ENCODE measurements around the gene ALDH1B1.

The ALDH1B1 gene

DNA sequence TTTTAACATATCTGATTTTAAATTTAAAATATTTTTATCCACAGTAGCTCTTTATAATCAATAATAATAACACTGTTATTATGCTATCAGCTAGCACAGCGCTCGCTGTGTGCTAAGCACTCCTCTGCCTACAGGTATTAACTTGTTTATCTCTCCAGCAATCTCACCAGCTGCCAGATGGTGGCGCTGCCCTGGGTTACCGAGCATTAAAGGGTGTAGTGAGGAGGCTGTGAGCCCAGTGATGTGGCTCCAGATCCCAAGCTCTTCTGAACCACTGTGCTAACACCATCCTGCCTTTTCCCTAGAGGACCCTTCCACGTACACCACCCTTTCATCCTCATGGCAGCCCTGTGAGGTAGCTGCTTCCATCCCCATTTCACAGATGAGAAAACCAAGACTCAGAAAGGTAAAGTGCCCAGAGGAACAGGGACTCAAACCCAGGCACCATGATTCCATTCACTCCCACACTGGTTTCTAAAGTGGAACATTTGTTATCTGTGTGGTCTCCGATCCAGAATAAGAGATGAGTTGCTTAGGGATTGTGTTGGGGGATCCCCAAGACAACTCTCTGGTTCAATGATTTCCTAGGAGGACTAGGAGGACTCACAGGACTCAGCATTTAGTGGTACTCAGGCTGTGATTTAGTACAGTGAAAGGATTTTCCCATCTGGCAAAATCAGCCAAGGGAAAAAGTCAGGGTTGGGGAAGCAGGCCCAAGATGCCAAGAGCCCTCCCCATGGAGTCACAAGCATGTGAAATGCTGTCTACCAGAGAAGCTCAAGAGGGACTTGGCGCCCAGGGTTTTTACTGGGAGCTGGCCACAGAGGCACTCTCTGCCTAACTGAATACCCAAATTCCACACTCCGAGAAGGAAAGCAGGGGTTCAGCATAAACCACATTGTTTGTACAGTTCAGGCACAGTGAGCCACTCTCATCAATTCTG lies 24.8 kb downstream of the ALDH1B1 start:
- no peak for DNase-seq

DNA sequence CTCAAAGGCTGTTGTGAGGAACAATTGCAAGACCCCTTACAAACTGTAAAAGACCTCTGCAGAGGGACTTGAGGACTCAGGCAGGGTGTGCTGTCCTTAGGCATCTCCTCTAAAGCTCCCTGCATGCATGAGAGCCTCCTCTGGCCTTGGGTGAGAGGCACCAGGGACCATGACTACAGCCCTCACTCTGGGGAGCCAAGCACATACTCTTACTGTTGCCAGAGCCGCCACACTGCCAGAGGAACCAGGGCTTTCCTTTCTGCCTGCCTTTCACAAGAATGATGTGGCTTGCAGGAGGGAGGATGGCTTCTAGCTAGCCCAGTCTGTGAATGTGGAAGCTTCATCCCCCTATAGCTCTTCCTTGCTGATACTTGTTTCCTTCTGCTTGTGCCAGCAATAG lies 25.9 kb downstream of the ALDH1B1 start:
- no peak for DNase-seq

DNA sequence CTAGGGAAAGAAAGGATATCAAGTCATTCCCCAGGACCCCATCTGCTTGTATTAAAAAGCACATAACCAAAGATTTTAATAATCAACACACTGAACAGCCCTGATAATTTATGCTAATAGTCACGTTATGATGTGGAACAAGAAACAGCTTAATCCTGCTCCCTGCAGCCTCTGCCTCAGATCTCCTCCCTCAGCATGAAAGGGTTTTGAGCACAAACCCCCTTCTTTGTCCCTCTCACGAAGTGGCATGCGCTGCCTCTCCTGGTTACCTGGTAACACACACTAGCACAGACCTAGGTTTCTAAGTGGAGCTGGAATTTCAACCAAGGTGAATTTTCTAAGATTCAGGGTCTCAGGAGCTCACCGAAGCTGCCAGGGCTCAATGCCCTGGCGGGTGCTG lies 26.7 kb downstream of the ALDH1B1 start:
- DNase-seq: no peak

DNA sequence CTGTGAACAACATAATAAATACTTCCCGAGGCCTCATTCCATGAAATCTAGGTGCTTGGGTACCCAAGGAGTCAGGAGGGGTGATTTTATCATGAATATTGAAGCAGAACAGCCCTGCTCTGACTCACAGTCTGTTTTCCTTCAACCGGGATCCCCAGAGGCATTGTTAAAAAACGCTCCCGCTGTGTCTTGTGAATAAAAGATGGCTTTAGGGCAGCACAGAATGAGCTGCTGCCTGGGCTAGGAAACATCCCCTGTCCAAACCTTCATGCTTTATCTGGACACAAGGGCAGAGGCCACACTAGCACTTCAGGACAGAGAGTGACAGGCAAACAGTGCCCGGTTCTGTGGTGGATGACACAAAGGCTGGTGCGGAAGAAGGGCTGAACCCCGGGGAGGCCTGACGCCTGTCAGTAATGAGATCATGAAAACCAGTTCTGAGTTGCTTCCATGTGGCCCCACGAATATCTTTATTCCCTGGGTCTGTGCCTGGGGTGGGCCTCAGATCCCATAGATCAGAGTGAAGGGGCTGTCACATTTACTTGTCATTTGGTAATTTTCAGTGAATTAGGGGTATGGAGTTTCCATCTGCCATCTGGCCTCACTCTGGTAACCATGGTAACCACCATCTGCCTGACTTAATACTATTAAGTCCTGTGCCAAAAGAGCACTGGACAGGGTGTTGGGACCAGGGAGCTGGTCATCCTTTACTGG lies 29.2 kb downstream of the ALDH1B1 start:
- DNase-seq: peak; percentile 81

DNA sequence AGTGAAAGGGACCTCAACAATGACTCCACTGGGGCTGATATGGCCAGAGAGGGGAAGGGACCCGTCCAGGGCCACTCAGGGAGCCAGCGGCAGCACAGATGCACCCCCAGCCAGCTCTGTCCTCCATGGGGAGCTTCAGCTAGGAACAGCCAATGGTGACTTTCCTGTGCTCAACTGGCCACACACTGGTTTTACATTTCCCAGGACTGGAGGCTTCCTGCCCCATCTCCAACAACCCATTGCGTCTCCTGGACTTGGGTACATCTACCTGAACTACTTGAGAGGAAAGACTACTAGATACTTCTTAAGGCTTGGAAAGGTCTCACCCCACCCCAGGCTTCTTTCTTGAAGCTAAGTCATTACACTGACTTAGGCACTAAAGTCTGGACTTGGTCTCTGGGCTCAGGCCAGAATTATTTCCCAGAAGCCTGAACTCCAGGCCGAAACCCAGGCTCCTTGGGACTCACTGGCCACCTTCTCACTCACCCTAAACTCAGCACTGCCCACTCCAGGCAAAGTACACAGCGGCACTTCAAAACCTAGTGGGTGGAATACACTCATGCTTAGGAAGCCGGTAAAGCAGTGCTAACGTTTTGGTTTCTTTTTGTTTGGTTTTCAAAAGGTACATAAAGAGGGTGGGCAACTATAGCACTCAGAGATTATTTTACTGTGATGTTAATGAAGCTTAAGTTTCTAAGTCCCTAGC lies 30.2 kb downstream of the ALDH1B1 start:
- no peak for DNase-seq

DNA sequence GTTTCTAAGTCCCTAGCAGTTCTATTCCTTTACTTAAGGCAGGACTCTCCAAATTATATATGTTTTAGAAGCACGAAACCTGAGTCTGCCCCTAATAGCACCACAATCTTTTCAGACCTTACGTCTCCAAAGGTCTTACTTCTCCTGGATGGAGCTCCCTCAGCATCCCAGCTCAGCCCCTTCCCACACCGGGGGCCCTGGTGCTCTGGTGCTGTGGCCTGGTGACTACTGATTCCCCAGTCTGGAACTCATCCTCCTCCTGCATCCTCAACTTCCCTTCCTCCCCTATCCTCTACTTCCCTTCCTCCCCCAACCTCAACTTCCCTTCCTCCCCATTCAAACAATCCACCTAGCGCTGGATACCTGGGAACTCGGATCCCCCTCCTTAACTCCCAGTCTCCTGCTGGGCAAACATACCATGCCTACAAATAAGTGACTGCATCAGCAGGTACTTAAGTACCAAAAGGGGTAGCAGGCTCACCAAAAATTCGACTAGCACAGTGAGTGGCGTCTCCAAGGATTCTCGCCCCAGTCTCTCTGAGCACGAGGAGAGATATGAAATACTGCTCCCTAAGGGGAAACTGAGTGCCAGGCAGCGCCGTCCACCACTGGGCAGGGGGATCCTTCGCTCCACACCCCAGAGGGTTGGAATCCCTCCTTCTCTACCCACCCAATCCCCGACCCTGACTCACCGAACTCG lies 30.9 kb downstream of the ALDH1B1 start:
- DNase-seq: no peak

DNA sequence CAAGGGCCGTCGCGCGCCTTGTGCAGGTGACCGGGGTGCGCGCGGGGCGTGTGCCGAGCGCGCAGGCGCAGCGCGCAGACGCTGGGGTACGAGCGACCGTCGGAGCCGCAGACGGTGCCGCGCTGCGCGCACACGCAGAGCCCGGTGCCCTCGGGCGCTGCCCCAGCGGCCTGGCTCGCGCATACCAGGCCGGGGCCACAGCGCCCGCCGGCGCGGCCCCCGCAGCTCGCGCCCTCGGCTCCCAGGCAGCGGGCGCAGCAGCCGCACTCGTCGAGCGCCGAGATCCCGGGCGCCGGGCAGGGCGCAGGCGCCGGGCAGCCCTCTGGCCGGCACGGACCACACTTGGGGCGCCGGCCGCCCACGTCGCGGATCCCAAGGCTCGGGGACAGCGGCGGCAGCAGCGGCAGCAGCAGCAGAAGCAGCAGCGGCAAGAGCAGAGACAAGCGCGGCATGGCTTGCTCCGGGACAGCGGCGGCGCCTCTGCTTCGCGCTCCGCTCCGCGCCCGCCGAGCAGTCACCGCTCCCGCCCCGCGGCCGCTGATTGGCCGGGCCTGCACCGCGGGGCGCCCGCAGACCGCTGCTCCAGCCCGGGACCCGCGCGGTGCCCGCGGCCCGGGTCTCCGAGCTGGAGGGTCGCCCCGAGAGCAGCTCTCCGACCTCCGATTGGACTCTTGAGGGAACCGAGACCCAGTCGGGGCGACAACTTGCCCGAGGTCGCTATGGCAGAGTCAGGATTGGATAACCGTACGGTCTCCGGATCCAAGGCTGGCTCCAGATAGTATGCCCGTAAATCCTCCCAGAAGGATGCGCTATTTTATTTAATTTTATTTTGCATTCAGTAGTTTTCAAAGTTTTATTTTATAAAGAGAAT lies 31.7 kb downstream of the ALDH1B1 start, which contains the start of gene IGFBPL1:
TSS of gene IGFBPL1 (minus strand) at position 482 of the 871 bp plus-strand sequence. CDS start at position 452, 30 bp downstream.
- peak; percentile 54 for DNase-seq

DNA sequence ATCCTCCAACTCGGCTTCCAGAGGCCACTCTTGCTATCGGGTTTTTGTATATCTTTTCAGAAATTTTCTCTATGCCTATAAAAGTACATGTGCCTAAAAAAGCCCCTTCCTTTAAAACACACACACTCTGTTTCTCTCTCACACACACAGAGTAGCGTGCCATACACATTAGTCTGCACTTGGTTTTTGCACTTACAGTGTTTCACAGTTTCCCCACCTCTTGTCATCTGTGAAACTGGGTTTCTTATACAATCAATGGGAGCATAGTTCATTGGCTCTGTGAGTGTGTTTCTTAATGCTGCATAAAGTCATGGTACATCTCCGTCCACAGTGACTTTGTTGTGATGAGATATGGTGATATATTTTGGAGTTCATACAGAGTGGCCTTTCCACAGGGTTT lies 32.4 kb downstream of the ALDH1B1 start:
- DNase-seq: no peak

DNA sequence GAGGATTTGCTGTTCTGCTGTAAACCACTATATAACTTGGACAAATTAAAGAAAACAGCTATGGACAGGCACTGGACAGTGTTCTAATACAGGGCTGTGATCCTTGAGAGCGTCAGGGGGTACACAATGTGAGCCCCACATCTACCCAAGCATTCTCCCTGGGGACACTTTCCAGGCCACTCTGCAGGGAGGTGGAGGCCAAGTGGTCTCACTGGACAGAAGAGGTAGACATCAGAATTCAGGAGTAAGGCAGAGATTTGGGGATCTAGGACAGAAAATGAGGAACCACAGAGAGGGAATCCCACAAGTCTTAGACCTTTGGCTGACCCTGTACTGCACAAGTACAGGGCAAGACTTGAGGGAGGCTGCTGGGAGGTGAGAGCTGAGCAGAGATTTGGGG lies 35.6 kb downstream of the ALDH1B1 start:
- no peak for DNase-seq

DNA sequence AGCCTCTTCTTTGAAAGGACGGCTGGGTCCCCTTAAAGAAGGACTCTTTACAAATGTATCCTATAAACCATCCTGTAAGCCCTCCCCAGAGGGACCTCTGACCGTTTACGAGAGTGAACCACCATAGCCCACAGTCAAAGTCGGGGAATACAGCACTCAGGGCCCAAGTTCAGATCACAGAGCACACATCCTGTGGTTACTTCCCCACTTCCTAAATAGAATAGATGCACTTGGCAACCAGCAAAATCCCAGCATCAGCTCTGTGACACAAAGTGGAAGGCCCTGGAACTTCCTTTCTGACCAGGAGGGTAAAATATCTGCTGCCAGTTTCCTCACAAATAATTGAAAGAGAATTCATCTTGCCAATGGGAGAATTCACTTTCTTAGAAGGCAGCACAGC lies 38.6 kb downstream of the ALDH1B1 start:
- DNase-seq: no peak

DNA sequence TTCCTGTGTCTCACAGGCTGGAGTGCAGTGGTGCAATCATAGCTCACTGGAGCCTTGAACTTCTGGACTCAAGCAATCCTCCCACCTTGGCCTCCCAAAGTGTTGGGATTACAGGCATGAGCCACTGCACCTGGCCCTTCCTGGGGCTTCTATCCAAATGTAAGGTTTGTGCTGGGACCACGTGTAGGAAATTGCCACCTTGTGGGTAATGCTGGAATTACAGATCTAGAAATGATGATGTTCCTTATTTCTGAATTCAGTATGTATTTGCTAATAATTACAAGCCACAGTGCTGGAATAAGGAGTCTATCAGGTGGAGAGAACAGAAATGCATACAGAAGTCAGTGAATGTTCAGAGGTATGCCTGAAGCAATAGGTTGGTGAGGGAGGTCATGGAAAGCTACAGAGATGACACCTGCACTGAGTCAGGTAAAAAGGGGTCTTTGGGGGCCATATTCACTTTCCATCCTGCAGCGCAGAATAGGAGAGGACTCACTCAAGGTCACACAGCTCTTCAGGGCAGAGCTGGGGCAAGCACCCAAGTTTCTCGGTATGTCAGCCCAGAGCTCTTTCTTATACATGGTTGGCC lies 40.5 kb downstream of the ALDH1B1 start:
- no peak for DNase-seq

DNA sequence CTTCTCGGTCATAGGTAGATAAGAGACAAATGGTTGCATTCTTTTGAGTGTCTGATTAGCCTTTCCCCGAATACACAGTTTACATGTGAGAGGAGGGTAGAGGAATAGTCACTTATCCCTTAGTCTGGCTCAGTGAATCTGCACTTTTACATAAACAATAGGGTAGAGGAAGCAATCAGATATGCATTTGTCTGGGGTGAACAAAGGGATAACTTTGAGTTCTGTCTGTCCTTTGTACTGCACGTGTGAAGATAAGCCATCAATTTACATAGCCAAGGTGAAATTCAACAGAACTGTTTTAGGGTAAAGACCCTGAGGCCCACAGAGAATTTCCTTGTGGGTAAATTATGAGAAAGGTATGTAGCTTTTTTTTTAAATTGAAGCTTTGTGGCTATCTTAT lies 41.9 kb downstream of the ALDH1B1 start:
- no peak for DNase-seq

DNA sequence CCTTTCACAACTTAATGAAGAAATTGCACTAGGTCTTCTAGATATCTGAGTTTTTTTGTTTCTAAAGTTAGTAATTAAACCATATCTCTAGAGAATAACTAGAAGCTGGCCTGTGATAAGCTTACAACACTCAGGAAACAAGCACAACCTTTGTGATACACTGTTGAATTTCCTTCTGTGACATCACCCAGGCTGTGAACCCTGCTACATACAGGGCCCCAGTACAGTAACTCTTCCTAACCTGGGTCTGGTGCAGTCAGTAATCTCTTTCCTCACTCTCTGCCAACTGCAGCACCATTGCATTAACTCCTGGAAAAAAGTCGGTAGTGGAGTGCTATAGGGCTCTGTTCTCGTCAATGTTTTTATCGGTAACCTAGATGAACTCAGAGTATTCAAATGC lies 42.4 kb downstream of the ALDH1B1 start:
- no peak for DNase-seq

DNA sequence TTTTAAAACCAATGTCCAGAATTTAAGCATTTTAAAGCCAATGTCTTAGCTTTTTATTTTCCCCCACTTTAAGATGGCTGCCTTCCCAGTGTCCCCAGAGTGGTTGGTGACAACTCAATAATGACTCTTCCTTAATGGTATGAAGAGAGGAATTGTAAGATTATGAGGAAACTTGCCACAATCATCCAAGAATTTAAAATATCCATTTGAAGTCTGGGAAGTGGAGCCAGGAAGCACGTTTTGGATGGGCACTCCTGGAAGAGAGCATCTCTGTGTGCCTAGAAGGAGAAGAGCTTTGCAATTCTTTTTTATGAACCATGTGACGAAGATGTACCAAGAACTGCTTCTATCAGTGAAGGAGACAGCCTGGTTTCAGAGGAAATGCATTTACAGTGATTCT lies 43.0 kb downstream of the ALDH1B1 start:
- DNase-seq: no peak

DNA sequence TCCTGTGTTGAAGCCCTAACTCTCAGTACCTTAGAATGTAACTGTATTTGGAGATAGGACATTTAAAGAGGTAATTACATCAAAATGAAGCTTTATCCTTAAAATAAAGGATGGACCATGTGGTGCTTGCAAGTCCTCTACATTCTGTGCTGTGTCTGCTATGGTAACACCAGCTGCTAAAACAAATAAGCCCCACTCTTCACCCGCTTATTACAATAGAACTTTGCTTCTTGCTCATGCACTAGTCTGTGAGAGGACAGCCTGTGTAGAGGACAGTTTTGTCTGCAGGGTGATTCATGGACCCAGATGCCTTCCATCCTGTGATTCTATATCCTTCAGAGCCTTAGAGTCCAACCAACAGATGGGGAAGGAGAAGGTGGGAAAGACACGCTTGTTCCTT lies 44.2 kb downstream of the ALDH1B1 start:
- DNase-seq: no peak

DNA sequence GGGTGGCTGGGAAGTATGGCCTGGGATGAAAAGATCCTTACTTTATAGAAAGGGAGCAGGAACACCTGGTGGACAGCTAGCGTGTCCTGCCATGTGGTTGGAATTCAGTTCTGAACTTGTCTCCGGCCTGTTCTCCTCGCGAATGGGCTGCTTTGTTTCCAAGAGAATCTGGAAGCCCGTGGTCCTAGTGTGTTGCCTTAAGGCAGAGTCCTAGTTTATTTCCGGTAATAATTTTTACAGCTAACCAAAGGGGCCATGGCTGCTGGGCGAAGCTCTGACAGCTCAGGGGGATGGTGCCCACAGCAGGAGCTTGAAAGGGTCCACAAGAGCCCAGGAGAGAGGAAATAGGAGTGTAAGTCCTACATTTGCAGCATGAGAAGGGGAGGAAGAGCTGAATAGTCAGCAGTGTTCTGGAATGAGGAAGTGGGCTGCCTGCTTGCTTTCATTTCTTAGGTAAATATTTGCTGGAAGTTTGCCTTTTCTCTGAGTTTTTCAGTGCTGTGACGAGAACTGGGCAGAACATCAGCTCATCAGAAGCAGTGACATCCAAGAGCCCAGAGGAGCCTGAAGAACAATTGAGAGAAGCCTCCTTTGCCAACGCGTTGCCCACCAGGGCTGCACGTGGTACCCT lies 44.8 kb downstream of the ALDH1B1 start:
- DNase-seq: no peak

DNA sequence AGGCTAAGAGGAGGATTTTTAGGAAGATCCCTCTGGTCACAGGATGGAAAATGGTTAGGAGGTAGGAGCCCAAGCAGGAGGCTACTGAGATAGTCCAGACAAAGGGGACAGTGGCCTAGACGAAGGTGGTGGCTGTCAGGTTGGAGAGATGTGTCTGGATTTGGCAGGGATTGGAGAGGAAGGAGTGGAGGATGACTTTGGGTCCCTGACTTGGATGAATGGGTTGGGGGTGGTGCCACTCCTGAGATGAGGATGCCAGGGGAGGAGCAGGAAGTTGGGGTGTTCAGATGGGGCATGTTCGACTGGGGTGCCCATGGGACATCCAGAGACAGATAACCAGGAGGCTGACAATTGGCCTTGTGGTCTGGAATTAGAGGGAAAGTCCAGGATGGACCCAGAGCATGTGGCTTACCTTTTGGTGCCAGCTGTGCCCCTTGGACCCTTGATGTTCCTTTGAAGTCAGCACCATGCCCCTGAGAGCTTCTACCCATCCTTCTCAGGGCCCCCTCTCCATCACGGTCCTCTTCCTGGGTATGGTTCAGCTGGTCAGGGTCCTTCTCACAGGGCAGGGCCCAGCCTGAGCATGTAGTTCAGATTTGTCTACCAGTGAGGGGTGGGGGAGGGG lies 46.9 kb downstream of the ALDH1B1 start:
- DNase-seq: no peak

DNA sequence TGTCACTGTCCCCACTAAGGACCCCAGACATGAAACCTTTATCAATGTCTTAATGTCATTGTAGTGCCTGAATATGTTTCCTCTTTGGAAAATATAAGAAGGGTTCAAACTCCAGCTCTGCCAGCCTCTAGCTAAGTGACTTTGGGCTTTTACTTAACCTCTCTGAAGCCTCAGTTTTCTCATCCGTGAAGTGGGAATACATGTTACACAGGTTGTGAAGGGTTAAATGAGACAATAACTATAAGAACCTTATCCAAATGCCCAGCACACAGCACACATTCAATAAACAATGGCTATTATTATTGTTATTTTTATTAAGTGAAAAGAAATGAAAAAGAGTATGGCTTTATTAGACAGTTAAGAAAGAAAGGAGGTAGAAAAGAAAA lies 47.4 kb downstream of the ALDH1B1 start:
- no peak for DNase-seq

DNA sequence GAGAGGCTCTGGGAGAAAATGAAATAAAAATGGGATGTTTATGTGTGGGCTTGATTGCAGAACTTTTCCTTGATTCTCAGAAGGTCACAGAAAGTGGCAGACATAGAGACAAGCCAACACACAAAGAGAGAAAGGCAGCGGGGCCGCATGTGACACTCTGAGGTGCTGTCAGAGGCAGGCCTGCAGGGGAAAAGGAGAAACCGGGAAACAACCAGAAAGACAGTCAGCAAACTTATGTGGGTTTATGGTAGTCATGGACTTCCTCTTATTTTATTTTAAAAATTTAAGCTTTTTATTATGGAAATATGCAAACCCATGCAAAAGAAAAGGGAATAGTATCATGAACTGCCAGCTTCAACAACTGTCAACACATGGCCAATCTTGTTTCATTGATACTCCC lies 48.0 kb downstream of the ALDH1B1 start:
- no peak for DNase-seq

DNA sequence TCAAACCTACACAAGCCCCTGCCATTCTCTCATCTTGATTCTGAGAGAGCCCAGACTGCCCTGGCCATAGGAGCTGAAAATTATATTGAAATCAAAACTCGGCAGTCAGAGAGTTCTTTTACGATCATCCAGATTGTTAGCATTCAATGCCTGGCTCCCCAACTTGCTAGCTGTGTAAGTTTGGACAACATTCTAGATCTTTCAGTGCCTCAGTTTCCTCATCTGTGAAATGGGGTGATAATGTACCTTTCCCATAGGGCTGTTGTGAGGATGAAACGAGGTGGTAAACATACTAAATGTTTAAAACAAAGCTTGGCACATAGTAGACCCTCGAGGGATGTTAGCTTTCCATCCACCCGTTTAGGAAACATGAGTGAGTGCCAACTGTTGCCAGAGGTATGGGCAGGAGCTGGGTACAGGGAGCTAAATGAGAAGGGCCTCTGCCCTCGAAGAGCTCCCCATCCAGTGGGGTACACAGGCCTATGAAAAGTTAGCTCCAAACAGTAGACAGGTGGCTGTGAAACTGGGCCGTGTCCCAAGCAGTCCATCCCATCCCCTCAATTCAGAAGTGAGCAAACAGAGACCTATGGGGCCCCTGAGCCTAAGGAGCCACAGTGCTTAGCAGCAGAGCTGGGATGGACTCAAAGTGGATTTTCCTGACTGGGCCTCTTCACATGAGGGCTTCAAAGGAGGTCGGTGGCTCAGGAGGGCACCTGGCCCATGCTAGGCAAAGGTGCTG lies 49.0 kb downstream of the ALDH1B1 start:
- no peak for DNase-seq

All from DMS 273 treated with DMSO at 0.1 percent for 48 hours (cell line).